HG02884 (cell line): Measurements from ENCODE around the gene RNU5B-1.
"Not testable (repeated sequence)": the region's sequence is repeated elsewhere in the genome, so short reads cannot be mapped to it uniquely, and the experiment has no call there.

ENCODE experiments used
- ATAC-seq: cut with Tn5 transposase; IDR thresholded peaks from one replicate; pipeline ENCODE4 v1.9.1; 2021; ENCODE audit warnings: mild to moderate bottlenecking, moderate library complexity; ENCODE audit not compliant: unreplicated experiment

RNU5B-1 gene

DNA sequence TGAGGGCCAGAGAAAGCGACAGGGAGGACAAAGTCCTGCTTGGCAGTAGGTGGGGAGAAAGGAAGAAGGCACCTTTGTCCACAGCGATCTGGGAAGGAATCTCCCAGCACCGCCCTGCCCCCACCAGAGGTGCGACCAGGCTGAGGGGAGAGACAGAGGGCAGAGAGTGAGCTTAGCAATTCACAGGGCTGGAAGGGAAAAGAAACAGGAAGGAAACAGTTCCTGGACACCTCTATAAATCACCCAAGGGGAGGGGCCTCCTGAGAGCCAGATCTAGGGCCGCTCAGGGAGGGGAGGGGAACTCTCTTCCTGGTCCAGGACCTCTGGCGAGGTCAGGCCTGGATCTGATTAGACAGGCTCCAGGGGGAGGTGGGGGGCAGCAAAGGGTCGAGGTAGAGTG lies 35.4 kb downstream of the RNU5B-1 start:
- ATAC-seq: no peak

DNA sequence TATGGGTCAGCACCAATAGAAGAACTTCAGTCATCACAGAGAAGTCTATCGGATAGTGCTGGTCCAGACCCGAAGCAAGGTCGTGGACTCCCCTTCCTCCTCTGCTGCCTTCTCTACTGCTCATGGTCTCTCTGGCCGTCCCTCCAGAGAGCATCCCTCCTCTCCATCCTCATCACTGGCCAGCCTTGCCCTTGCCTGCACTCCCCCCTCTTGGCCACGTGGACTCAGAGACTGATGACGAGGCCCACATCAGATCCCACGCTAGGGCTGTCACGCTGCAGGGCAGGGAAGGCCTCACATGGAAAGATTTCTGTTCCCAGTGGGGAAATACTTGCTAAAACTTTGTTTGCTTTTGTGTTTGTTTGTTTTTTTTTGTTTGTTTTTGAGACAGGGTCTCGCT lies 38.0 kb downstream of the RNU5B-1 start:
- no peak for ATAC-seq

DNA sequence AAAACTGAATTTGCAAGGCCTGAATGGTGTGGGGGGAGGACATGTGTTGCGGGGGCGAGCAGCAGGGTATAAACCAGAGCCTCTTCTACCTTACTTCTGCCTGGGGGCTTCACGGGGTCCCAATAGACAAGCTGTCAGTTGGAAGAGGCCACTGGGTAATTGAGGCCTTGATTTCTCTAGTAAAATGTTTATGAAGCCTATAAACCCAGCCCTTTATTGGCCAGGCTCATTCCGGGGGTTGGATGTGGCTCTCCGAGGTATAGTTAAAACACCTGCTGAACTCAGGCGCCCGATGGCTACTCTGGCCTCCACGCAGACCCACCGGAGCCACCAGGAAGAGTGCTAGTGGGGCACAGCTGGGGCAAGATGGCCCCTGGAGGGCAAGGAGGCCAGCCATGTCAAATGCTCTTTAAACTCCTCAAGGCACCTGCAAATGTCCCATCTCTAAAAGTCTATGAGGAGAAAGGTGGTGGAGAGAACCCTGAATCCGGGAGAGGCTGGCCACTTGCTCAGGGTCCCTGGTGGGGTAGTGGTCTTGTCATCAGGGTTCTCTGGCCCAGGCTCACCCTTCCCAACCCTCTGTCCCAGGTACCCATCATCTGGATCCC lies 39.0 kb downstream of the RNU5B-1 start:
- ATAC-seq: no peak

DNA sequence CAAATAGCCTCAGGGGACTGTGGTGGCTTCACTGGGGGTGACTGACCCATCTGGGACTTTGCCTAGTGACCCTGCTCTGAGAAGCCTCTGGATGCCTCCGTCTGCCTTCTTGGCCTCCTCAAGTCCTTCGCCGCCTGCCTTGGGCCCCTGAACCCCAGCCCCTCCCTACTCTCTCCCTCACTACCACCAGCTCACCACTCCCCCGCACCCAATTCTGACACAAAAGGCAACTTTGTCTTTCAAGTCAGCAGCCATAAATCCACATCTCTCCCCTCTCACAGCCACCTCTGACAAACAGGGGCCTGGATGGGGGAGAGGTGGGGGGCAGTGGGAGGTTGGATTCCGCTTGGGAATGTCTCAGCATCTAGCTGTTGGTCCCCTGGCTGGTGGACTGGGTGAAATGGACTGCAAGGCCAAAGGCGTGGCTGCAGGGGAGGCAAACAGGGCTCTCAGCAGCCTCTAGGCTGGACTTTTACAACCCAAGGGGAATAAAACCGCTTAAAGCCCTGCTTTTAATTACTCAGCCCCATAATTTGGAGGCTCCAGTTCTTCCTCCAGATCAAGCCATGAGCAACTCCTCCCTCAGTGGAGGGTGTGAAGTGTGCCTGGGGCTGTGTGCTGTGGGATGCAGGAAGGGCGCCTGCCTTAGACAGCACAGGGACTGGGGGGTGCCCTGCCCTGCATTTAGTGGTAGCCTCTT lies 39.9 kb downstream of the RNU5B-1 start:
- ATAC-seq: no peak

DNA sequence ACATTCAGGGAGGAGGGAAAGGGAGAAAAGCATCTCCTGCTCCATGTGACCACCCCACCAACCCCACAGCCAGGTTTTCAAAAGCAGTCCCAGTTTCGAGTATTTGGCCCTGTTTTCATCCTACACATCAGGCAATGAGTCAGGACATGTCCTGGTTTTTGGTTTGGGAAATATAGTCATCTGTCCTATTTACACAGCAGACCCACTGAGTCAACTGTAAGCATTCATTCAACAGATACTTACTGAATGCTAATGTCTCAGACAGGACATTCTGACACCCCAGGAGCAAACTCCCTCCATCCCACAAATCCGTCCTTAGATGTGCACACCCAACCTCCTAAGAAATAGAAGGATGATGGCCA lies 40.4 kb downstream of the RNU5B-1 start:
- ATAC-seq: no peak

DNA sequence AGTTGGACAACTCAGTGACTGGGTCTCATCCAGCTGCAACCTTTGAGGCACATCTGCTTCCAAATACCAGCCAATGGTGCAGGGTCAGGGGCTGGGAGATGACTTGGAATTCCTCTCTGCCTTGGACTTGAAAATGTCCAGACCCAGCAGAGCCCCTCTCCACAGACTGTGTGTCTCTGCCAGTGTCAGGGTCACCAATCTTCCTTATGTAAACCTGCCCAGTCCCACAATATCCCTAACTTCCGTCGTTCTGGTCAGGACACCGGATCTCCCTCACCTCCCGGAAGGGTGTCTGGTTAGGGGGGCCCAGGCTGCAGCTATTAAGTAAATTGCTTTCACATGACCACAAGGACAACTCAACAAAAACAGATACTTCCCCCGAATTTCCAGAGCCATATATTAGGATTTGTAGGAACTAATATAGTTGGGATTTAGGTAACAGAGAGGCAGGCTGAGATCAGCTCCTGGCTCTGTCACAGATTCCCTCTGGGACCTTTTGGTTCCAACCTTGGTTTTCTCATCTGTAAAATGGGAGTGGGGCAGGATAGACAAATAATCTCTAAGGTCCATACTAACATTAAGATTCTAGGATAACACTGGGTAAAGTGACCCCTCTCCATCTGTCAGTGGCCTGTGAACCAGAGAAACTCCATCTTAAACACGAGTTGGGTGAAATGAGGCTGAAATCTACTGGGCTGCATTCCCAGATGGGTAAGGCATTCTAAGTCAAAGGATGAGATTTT lies 42.5 kb downstream of the RNU5B-1 start:
- ATAC-seq: no peak

DNA sequence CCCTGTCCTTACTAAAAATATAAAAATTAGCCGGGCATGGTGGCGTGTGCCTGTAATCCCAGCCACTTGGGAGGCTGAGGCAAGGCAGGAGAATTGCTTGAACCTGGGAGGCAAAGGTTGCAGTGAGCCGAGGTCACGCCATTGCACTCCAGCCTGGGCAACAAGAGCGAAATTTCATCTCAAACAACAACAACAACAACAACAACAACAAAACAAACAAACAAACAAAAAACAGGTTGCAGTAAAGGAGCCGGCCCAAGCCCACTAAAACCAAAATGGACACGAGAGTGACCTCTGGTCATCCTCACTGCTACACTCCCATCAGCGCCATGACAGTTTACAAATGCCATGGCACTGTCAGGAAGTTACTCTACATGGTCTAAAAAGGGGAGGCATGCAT lies 43.3 kb downstream of the RNU5B-1 start:
- ATAC-seq: not testable (repeated sequence)

DNA sequence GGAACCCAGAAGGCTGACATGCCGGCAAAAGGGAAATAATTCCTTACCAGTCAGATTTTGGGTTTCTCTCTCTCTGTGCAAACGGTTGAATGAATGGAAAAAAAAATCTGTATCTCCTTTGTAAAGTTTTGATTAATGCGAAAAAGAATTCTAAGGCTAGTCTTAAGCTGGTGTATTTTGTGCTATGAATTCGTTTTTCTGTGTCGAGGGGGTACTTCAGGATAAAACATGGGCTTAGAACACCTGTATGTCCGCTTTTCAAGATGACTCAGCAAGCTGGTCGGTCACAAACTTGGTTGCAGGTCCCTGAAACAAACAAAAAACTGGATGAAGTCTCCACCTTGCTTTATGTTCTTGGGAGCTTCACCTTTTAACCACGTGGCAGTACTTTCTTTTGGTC lies 44.9 kb downstream of the RNU5B-1 start:
- ATAC-seq: no peak

DNA sequence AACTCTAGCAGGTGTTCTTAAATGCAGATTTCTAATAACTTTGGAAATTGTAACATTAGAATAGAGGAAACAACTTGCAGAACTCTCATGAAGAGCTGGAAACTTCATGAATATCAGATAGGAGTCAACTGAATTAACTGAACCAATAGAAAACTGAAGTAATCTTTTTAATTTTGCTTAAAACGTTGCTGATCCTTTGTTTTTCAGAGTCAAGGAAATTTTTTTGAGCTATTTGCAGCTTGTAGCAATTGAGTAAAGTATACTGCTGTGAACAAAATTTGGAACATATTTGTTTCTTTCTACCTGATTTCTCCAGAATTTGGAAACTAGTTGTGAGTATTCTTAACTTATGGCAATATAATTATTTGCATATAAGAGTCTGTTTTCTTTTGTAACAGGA lies 47.5 kb downstream of the RNU5B-1 start:
- ATAC-seq: not testable (repeated sequence)
